Measurements from ENCODE around the gene SPG7.

Gene SPG7

DNA sequence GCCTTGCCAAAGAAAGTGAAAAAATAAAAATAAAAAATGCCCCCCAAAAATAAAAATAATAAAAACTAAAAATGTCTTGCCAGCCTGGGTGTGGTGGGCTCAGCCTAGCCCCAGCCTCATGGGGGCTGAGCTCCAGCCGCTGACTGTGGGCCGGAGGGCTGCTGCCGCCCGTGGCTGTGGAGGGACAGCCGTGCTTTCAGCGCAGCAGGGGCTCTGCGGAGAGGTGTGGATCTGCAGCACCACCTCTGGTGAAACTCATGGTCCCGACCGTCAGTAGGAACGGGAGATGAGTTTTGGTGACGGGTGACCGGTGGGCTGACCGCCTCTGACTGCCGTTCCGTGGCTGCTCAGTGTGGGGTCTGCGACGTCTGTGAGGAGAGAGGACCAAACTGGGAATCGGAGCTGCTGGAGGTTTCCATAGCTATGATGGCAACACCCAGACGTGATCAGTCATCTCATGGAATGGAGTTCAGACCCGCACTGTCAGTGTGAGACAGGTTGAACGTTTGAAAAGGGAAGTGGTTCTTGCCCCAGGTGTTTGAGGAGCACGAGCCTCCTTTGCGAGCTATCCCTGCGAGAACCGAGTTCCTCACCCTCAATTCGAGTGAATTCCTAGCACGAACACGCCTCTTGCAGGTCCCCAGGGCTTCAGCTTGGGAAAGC, 40.3 kb downstream of the SPG7 start:
- Histone ChIP-seq H3K4me1 (ENCODE audit: insufficient read depth, low read length, poor library complexity, severe bottlenecking) (no peaks in the 10 kb centered on the region), H3K36me3 (ENCODE audit: insufficient read depth, low read length) (no peaks in the 10 kb centered on the region), H3K9me3 (ENCODE audit: insufficient read depth, low read depth, low read length) (no peaks in the 10 kb centered on the region), H3K9ac (ENCODE audit: low read depth, low read length, poor library complexity, severe bottlenecking) (no peak overlapping the region), H3K4me3 (ENCODE audit: low read length, poor library complexity, severe bottlenecking) (no peak overlapping the region), H4K20me1 (ENCODE audit: insufficient read depth, low read length, poor library complexity, severe bottlenecking) (no peaks in the 10 kb centered on the region), H3K9me2 (replicated peaks; ENCODE audit: low read depth, low read length) (no peaks in the 10 kb centered on the region), H3K79me2 (ENCODE audit: insufficient read depth, low read length) (no peaks in the 10 kb centered on the region), H3K4me2 (ENCODE audit: low read depth, low read length, poor library complexity, severe bottlenecking) (no peak overlapping the region), H3K27me3 (ENCODE audit: insufficient read depth, low read length, poor library complexity, severe bottlenecking) (no peaks in the 10 kb centered on the region), H2AFZ (ENCODE audit: low read length) (no peak overlapping the region), H3F3A (ENCODE audit: low read depth) (no peaks in the 10 kb centered on the region)
- TF ChIP-seq, protein P1, sequence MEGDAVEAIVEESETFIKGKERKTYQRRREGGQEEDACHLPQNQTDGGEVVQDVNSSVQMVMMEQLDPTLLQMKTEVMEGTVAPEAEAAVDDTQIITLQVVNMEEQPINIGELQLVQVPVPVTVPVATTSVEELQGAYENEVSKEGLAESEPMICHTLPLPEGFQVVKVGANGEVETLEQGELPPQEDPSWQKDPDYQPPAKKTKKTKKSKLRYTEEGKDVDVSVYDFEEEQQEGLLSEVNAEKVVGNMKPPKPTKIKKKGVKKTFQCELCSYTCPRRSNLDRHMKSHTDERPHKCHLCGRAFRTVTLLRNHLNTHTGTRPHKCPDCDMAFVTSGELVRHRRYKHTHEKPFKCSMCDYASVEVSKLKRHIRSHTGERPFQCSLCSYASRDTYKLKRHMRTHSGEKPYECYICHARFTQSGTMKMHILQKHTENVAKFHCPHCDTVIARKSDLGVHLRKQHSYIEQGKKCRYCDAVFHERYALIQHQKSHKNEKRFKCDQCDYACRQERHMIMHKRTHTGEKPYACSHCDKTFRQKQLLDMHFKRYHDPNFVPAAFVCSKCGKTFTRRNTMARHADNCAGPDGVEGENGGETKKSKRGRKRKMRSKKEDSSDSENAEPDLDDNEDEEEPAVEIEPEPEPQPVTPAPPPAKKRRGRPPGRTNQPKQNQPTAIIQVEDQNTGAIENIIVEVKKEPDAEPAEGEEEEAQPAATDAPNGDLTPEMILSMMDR (conservative IDR thresholded peaks at IDR 0.05; ENCODE audit: low read length) = no peak
- TF ChIP-seq EZH2phosphoT487 (IDR thresholded peaks at IDR 0.05; ENCODE audit: borderline replicate concordance) = no peak

DNA sequence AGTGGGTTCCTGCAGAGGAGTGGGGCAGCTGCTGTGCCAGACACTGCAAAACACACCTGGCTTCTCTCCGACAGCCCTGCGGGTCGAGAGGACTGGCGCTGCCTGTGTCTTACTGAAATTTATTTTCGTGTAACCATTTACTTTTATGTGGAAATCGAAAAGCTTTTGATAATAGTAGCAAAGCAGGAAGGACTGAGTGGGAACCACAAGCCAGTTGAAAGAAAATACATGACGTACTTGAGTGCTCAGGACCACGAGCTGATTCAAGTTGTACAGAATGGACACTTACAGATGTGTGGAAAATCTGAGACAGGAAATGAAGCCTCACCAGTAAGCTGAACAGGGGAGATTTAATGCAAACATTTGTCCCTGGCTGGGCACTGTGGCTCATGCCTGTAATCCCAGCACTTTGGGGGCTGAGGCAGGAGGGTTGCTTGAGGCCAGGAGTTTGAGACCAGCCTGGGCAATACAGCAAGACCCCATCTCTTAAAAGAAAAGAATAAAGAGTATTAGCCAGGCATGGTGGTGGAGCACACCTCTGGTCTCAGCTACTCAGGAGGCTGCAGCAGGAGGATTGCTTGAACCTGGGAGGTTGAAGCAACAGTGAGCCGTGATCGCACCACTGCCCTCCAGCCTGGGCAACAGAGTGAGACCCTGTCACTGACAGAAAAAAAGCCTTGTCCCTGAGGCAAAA, 41.0 kb downstream of the SPG7 start:
- TF ChIP-seq EZH2phosphoT487 (IDR thresholded peaks at IDR 0.05; ENCODE audit: borderline replicate concordance) = no peak
- TF ChIP-seq, protein P1 (conservative IDR thresholded peaks at IDR 0.05; ENCODE audit: low read length) = no peak
- H3K9me2 ChIP-seq (replicated peaks; ENCODE audit: low read depth, low read length) = no peaks in the 10 kb centered on the region
- H3K36me3 ChIP-seq (ENCODE audit: insufficient read depth, low read length) = no peaks in the 10 kb centered on the region
- H3F3A ChIP-seq (ENCODE audit: low read depth) = no peaks in the 10 kb centered on the region
- no peaks in the 10 kb centered on the region for H3K27me3 ChIP-seq (ENCODE audit: insufficient read depth, low read length, poor library complexity, severe bottlenecking)
- H3K9me3 ChIP-seq (ENCODE audit: insufficient read depth, low read depth, low read length) = no peaks in the 10 kb centered on the region
- no peaks in the 10 kb centered on the region for H3K79me2 ChIP-seq (ENCODE audit: insufficient read depth, low read length)
- H3K9ac ChIP-seq (ENCODE audit: low read depth, low read length, poor library complexity, severe bottlenecking) = no peak overlapping the region
- no peaks in the 10 kb centered on the region for H4K20me1 ChIP-seq (ENCODE audit: insufficient read depth, low read length, poor library complexity, severe bottlenecking)
- no peak overlapping the region for H2AFZ ChIP-seq (ENCODE audit: low read length)
- no peak overlapping the region for H3K4me2 ChIP-seq (ENCODE audit: low read depth, low read length, poor library complexity, severe bottlenecking)
- no peaks in the 10 kb centered on the region for H3K4me1 ChIP-seq (ENCODE audit: insufficient read depth, low read length, poor library complexity, severe bottlenecking)
- H3K4me3 ChIP-seq (ENCODE audit: low read length, poor library complexity, severe bottlenecking) = no peak overlapping the region

DNA sequence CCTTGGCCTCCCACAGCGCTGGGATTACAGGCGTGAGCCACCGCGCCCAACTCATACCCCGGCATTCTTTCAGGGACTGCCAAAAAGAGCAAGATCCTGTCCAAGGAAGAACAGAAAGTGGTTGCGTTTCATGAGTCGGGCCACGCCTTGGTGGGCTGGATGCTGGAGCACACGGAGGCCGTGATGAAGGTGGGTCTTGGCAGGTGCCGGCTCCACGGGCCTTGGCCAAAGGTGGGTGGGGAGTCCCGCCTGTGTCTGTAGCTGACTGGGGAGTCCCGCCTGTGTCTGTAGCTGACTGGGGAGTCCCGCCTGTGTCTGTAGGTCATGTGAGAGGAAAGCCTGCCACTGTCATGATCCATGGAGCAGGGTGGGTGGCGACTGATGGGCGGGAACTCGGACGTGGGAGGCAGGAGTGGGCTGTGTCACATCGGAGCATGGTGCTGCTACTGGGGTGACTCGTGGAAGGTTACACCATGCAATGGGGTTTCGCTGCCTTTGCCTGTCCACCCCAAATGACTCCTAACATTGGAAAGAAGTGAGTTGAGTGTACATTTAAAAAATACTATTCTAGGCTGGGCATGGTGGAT, 42.3 kb downstream of the SPG7 start:
- no peaks in the 10 kb centered on the region for H3F3A ChIP-seq (ENCODE audit: low read depth)
- no peak for TF ChIP-seq EZH2phosphoT487 (IDR thresholded peaks at IDR 0.05; ENCODE audit: borderline replicate concordance)
- TF ChIP-seq, protein P1 (conservative IDR thresholded peaks at IDR 0.05; ENCODE audit: low read length) = no peak
- no peak overlapping the region for H2AFZ ChIP-seq (ENCODE audit: low read length)
- H3K9ac ChIP-seq (ENCODE audit: low read depth, low read length, poor library complexity, severe bottlenecking) = no peak overlapping the region
- H3K79me2 ChIP-seq (ENCODE audit: insufficient read depth, low read length) = no peaks in the 10 kb centered on the region
- H3K4me2 ChIP-seq (ENCODE audit: low read depth, low read length, poor library complexity, severe bottlenecking) = no peak overlapping the region
- no peak overlapping the region for H3K4me3 ChIP-seq (ENCODE audit: low read length, poor library complexity, severe bottlenecking)
- H3K9me2 ChIP-seq (replicated peaks; ENCODE audit: low read depth, low read length) = no peaks in the 10 kb centered on the region
- no peaks in the 10 kb centered on the region for H3K27me3 ChIP-seq (ENCODE audit: insufficient read depth, low read length, poor library complexity, severe bottlenecking)
- H3K36me3 ChIP-seq (ENCODE audit: insufficient read depth, low read length) = no peaks in the 10 kb centered on the region
- H3K4me1 ChIP-seq (ENCODE audit: insufficient read depth, low read length, poor library complexity, severe bottlenecking) = no peaks in the 10 kb centered on the region
- no peaks in the 10 kb centered on the region for H4K20me1 ChIP-seq (ENCODE audit: insufficient read depth, low read length, poor library complexity, severe bottlenecking)
- H3K9me3 ChIP-seq (ENCODE audit: insufficient read depth, low read depth, low read length) = no peaks in the 10 kb centered on the region
